NCI-H526 treated with DMSO at 0.1 percent for 48 hours (cell line): ENCODE measurements around the gene DCC.

Experiments
- DNase-seq: peaks from one replicate; lab custom pipeline; 2025; lab: John Stamatoyannopoulos, UW

The DCC gene, protein sequence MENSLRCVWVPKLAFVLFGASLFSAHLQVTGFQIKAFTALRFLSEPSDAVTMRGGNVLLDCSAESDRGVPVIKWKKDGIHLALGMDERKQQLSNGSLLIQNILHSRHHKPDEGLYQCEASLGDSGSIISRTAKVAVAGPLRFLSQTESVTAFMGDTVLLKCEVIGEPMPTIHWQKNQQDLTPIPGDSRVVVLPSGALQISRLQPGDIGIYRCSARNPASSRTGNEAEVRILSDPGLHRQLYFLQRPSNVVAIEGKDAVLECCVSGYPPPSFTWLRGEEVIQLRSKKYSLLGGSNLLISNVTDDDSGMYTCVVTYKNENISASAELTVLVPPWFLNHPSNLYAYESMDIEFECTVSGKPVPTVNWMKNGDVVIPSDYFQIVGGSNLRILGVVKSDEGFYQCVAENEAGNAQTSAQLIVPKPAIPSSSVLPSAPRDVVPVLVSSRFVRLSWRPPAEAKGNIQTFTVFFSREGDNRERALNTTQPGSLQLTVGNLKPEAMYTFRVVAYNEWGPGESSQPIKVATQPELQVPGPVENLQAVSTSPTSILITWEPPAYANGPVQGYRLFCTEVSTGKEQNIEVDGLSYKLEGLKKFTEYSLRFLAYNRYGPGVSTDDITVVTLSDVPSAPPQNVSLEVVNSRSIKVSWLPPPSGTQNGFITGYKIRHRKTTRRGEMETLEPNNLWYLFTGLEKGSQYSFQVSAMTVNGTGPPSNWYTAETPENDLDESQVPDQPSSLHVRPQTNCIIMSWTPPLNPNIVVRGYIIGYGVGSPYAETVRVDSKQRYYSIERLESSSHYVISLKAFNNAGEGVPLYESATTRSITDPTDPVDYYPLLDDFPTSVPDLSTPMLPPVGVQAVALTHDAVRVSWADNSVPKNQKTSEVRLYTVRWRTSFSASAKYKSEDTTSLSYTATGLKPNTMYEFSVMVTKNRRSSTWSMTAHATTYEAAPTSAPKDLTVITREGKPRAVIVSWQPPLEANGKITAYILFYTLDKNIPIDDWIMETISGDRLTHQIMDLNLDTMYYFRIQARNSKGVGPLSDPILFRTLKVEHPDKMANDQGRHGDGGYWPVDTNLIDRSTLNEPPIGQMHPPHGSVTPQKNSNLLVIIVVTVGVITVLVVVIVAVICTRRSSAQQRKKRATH (N-terminal part only)

DNA sequence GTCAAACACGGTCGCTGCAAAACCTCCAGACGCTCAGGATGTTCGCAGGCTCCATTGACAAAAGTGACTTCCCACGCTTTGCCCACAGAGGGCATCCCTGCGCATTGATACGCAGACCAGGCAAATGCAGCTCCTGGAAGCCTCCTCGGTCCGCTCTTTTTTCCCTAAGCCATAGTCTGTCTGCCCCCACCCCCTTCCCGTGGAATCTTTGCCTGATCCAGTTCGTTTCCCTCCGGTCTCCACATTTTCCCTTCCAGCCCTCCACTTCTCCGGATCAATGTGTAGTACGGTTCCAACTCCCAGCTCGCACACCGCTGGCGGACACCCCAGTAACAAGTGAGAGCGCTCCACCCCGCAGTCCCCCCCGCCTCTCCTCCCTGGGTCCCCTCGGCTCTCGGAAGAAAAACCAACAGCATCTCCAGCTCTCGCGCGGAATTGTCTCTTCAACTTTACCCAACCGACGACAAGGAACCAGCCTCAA, at the start of gene DCC:
DCC (plus strand) TSS at position 307 of the 481 bp plus-strand sequence. CDS start 591 bp downstream, outside the sequence.
- DNase-seq: no peak

DNA sequence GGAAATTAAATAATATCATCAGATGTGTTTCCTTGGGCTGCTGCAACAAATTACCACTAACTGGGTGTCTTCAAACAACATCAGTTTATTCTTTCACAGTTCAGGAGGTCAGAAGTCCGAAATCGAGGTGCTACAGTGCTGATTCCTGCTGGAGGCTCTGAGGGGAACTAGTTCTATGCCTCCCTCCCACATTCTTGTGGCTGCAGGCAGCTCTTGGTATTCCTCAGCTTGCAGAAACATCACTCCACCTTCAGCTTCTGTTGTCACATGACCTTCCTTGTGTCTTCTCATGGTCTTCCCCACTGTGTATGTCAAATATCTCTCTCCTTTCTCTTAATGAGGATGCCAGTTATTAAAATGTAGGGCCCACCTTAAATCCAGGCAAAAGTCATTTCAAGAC, 29.3 kb upstream of the DCC start:
- no peak for DNase-seq

DNA sequence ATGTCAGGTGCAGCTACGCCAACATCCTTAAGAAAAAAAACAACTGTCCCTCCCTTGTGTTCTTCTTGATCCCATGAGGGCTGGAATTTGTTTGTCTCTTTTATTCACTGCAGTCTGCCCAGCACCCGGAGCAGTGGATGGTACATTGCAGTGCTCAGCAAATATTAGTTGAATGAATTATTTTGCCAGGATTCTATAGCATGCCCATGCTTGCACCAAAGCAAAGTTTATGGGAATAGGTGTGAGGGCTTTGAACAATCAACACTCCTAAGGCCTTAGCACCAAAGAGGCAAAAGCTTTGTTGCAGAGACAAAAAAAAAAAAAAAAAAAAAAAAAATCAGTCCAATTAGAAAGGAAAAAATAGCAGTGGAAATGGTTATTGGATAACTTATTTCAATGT, 28.7 kb upstream of the DCC start:
- DNase-seq: no peak

DNA sequence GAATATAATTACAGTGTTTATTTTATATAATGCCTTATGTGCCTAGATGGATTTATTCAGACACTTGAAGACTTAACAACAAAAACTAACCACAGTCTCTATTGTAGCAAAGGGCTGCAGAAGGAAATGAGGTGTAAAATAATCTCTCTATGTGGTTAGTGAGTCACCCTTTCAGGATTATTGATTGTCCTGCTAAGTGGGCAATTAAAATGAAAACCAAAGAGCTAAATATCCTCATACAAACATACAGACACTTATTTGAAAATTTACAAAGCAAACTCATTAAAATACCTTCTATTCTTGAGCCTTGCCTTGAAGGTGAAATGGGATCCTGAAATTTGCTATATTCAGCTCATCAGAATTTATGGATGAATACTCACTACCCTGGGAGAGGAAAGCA, 27.7 kb upstream of the DCC start:
- DNase-seq: no peak

DNA sequence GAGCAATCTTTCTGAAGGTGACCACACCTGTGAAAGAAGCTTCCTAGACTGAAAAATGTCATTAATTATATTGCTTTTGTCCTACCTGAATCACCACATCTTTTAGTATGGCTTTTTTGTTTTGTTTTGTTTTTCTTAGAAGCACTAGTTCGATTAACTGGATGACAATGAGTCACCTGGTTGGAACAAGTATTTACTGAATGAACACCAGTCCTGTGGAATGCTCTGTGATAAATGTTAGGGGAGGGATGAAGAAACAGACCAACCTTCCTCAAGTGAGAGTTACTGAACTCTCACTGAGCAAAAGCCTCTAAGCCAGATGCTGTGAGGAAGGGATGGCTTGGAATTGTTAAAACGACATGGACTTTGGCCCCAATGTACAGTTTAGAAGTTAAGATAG, 26.8 kb upstream of the DCC start:
- no peak for DNase-seq

DNA sequence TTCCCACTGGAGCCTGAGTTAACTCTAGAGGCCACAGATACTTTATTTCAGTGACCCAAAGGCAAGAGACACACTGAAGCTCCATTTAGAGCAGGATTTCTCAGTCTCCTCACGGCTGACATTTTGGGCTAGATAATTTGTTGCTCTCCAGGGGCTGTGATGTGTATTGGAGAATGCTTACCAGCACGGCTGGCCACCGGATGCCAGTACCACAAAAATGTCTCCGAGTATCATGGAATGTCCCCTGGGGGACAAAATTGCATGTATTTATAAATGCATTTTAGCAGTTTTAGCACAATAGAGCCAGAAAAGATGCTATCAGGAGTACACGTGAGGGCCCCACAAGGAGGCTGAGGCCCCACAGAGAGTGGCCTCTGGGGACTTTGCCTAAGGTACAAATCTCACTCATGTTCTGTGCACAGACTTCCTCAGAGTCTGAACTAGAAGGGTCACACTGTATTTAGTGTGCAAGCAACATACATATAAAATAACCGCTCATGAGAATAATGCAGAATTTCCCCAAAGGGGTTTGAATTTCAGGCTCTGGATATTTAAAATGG, 20.5 kb upstream of the DCC start:
- DNase-seq: no peak

DNA sequence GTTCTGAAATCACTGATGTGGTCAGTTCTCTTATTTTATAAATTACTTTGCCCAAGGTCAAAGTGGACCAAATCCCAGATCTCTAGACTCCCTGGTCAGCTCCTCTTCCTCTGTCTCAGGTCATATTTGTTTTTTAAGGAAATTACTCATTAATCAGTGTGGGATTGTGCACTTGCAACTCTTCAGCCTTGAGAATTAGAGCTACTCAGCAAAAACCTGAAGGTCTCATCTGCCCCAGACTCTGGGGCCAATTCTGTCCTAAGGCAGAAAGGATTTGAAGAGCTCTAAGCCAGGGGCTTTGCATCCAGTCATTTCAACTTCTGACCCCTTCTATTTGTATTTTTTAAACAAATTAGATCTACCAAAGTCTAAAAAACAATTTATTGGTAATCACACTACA, 17.7 kb upstream of the DCC start:
- no peak for DNase-seq

DNA sequence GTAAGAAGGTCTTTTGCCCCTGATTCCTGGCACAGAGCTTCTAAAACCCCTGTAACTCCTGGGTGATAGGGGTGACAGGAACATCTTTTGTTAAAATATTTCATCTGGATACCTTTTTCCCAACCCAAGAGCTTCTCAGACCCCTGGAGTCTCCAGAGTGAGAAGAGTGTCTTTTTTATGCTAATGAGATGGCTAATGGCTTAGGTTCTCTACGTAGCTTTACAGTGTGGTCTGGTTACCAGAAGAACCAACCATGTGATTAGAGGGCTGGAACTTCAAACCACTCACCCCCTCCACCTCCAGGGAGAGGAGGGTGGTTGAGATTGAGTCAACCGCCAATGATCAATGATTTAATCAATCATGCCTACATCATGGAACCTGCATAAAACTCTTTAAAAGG, 16.2 kb upstream of the DCC start:
- DNase-seq: no peak

DNA sequence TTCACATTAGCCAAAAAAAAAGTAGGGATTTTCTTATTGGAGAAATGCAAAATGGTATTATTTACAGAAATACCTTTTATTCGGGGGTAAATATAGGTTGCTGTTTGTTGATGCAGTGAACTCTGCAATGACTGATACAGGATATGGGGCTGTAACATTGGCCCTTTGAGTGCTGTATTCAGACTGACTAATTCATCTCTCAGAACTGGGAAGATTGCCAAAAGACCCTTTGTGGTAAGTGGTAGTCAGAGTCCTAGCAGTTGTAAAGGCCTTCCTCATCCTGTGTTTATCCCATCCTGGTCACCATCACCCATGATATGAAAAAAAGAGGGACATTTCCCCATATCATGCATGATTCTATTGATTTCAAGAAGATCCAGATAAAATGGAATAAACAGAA, 14.0 kb upstream of the DCC start:
- DNase-seq: no peak

DNA sequence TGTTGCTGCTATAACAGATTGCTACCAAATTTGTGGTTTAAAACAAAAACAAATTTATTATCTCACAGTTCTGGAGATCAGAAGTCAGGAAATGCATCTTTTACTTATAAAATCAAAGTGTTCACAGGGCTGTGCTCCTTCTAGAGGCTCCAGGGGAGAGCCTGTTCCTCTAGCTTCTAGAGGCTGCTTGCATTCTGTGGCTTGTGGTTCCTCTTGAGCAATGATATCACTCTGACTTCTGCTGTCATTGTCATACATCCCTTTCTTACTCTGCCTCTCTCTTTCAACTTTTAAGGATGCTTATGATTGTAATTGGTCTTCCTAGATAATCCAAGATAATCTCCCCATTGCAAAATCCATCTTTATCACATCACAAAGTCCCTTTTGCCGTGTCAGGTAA, 6.1 kb upstream of the DCC start:
- DNase-seq: no peak

DNA sequence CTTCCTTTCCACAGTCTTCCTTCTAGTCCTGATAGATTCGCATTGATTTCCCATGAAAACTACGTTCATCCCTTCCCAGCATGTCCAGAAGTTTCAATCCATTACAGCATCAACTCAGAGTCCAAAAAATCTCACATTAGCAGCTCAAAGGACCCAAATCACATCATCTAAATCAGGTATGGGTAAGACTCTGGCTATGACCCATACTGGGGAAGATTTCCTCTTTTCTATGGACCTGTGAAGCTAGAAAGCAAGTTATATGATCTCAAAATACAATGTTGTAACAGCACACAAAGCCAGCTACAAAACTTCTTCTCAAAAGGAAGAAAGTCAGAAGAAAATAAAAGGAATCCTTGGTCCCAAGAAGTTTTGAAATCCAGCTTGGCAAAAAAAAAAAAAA, 5.7 kb upstream of the DCC start:
- no peak for DNase-seq

DNA sequence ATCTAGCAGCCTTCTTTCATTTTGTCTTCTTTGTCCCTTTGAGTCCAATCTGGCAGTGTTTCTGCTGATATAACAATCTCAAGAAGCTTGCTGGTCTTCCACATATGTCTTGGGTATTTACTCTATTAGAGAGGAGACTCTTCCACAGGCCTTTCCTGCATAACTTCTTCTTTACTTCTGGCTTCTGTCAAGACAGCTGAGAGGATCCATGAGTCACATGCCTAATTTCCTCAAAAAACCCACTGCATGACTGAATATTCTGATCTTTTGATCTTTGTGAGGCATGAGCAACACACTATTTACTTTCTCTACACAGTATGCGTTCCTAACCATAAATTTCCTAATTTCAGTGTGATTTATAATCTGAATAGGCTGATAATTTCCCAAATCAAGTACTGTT, 5.1 kb upstream of the DCC start:
- no peak for DNase-seq

DNA sequence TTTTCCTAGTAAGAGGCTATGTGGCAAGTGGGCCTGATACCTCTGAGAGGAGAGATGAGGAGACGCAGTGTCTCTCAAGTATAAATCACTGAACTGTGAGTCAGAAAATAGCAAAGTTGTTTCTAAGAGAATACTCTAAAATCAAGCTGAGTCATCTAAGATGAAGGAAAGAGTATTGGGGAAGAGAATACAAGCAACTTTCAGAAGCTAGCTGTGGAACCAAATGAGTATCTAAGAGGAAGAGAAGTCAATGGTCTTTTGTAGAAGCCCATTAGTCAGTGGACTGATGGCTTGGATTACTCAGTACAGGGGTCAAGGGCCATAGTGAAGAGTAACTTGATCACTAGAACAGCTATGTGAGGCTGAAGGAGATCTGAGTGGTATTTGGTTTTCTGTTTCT, 2.7 kb upstream of the DCC start:
- DNase-seq: no peak

DNA sequence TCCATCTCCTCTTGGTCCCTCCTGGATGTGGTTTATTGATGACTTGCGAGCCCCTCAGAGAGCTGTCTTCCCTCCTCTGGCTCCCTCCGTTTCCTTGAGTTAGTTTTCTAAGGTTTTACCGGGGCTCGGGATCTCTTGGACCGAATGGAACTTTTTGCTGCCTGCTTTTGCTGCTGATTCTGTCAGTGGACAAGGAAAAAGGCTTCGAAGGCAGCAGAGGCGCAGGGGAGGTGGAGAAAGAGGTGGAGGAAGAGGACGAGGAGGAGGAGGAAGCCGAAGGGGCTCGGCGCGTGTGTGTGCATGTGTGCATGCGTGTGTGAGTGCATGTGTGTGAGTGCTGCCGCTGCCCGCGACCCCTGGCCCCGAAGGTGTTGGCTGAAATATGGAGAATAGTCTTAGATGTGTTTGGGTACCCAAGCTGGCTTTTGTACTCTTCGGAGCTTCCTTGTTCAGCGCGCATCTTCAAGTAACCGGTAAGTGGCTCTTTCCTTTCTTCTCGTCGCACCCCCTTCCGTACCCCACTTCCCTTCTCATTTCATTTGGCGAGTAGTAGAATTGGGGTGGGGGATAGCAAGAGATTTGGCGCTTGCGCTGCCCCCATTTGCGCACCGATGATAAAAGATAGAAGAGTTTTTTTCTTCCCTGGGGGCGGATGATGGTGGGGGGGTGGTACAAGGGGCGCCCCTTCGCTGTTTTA, 557 bp downstream of the DCC start:
- DNase-seq: no peak

DNA sequence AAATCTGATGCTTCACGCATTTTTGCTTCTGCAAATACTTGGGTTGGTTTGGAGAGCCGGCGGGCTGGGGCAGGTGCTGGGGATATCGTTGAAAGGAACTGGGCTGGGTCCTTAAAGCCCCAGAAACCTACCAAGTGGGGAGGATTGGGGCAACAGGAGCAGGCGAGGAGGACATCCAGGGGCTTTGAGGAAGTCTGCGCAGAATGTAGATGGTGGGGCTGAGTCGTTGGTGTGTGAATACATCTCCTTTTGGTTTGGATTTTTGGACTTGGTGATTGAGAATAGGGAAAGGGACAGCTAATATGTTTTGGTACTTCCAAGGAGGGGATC, 1.1 kb downstream of the DCC start:
- no peak for DNase-seq

DNA sequence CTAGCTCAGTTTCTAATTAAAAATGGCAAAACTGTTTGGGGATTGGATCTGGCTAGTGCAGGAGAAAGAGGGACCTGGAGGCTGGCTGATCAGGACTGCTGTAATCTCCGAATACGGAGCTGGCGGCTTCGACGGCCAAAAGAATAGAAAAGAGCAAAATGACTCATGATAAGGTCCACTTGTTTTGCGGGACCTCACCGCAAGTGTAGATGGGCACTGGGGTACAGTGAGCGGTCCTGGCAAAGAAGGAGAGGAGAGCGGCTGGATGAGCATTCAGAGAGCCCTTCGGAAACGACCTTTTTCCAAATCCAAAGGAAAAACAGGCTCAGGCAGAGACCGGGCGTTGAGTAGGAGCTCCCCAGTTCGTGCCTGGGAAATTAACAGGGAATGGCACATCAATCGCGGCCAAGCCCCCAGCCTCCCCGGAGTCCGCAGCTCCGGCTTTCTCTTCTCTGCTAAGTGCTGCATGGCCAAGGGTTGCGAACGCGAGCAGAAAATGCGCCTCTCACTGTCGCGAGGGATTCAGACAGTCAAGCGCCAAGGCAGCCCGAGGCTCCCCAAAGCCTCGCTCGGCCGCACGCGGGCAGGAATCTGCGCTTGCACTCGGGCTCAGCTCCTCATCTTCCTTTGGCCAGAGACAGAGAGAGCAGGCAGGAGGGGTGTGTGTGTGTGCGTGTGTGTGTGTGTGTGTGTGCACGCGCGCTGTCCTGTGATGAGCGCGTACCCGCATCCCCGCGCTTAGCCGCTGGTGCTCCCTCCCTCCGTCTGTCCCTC, 1.8 kb downstream of the DCC start:
- DNase-seq: no peak

DNA sequence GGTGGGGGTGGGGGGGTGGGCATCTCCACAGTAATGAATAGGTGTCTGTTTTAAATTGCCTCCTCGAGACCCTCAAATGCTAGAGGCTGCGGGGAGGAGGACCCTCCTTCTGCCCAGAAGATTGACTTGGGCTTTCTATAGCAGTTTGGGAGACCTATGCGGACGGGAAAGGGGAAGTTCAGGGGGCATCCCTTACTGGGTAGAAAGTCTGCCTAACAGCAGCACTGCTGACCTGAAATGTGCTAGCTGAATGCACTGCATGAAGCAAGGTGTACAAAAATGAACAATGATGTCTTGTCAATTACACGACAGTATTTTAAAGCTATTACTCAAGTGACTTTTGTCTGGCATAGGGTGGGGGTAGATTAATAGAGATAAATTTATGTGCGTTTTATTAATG, 2.5 kb downstream of the DCC start:
- no peak for DNase-seq

DNA sequence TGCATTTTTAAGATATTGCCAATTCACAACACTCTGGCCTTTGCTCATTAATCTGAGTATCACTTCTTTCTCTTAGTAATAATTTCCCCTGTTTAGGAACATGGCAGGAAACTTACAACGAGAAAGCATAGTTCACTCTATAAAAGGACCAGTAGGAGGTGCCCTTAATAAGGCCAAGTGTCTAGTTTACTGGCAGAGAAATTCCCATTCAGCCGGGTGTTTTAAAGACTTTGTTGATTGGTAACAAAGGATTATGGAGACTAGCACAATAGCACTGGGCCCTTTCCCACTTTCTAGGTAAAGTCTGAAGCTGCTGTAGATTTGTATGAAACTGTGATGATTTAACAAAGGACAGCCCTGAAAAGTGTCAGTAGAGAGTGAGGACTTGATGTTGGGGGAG, 3.1 kb downstream of the DCC start:
- DNase-seq: no peak

DNA sequence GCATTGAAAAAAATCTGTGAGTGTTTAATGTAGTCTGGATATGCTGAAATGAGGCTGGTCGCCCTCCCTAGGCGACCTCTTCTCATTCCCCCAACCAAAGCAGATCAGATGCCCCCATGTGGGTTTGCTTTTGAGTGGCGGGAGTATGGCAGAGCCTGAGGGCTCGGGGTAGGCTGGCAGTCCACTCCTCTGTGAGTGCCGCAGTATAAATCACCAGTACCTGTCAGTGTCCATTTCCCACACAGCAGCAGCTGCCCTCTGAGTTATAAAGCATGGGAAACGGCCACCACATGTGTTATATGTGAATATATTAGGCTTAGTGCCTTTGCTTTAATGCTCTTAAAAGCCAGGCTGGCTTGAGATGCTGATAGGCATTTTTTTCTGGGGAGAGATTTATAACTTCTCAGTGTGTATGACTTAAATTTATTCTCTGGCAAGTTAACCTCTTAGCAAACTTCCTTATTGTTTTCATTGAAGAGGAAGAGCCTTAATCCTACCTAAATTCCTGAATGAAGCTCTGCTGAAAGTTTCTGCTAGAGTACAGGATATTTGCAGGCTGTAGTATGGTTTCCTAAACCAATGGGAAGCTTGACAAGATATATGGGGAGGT, 3.8 kb downstream of the DCC start:
- no peak for DNase-seq

DNA sequence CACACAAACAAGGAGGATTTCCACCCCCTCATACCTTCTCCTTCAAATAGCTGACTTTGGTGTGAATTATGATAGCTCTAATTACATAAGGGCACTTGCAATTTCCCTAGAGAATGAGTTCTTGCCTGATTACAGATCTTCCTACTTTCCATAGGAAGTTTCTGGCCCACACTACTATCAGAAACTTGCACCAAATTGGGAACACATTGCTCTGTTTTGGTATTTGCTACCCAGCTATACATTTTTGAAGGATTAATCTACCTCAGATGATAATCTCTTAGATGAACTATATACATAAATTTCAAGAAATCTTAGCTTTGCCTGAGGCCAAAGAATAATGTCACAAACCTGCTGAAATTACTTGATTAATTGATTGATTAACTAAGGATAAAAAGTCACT, 4.9 kb downstream of the DCC start:
- DNase-seq: no peak

DNA sequence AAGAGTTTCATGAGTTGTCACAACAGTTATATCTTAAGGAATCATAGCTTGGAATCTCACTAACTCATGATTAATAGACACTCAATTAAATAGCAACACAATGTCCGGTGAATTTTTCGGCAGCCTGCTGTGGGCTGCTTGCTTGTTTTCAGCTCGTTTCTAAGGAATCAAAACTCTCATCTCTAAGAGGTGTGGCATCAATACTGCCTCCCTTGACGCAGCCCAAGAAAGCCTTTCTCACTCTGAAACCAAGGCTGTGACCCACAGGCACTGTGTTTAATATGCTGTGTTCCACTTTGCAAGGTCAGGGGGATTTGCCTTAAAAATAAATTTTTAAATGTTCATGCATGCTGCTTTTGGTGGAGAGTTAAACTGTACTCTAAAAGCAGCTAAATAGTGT, 5.4 kb downstream of the DCC start:
- DNase-seq: no peak
